UCSD-AML1 (cell line): ENCODE measurements around the gene SULT1B1.
"Not testable (repeated sequence)": the region's sequence is repeated elsewhere in the genome, so short reads cannot be mapped to it uniquely, and the experiment has no call there.

ENCODE experiments used
- DNase-seq: peaks from one replicate; lab custom pipeline; 2025; ENCODE audit not compliant: unreplicated experiment; lab: John Stamatoyannopoulos, UW

The SULT1B1 gene

DNA sequence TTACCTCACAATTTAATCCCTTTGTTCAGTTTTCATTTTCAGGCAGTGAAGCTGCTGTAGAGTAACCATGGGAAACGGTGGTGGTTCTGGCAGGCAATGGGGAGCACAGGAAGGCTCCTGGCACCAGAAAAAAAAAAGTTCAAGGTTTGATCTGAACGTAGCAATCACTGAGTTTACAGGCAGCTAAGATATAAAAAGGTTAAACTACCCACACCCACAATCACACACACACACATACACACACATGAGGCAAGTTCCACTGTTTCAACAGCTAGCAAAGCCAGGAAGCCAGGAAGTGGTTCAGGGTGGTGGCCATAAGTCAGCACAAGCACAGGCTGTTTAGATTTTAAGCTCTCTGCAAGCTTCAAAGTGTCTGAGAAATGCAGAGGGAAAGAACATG lies at the start of gene SULT1B1:
SULT1B1 (minus strand) TSS at position 166 of the 400 bp plus-strand sequence. CDS start 5,403 bp downstream, outside the sequence.
- DNase-seq, result peak; percentile 9

DNA sequence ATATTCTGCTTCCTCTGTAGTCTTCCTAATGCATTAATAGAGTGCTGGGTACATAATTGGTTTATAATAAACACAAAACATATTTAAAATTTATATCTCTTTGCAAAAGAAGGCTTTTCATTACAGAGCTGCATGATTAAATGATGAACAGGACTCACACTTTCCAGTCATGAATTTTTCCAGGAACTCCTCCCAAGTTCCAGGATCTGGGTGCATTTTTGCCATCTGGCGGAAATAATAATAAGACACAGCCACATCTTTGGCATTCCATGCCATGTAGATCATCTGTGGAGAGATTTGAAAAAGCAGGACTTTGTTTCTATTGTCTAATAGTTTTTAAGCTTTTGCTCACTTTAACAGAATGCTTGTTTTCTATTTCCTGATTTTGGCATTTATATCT lies 40.2 kb upstream of the SULT1B1 start:
- DNase-seq, result no peak

DNA sequence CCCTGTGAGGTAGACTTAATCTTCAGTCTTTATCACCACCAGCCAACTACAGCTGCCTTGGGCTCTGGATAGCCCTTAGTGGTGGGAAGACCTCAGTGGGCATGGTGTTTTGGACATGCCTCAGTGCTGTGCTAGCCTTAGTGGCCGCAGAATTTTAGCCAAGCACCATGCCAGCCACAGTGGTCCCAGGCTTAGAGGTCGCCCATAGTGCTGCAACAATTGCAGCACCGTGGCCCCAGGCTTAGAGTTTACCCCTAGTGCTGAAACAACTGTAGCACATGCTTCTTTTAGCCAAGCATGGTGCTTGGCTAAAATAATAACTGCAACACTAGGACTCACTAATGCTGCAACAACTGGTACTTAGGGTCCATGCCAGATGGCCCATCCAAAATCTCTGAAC lies 38.9 kb upstream of the SULT1B1 start:
- no peak for DNase-seq

DNA sequence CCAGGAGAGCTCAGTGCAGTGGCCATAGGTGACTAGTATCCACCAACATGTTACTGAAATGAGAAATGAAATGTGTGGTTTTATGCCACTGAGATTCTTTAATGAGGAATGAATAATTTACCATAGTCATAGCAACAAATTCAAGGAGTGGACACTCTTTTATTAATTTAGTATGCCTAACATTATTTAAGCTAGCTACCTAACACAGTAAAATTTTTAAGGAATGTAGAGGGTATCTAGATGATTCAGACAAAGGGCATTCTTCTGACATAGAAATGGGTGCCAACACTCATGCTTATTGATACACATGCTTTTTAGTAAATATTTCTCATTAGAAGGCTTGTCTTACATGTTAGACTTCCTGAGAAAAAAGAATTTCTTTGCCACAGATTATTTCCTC lies 33.3 kb upstream of the SULT1B1 start:
- no peak for DNase-seq

DNA sequence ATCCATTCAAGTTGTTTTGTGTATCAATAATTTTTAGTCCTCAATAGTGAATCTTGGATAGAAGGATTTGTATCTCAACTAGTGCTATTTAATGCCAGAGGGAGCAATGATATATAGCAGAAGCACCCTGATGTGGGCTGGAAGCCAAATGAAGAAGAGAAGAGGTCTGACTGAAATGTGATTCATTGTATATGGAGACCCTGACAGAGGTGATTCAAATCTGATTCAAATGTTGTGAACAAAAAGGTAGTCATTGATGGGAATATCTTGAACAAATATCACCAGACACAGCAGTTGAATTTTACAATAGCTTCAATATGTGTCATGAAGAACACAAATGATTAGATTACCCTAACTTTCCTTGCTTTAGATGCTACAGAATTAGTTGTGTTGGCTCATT lies 27.5 kb upstream of the SULT1B1 start:
- DNase-seq, result no peak

DNA sequence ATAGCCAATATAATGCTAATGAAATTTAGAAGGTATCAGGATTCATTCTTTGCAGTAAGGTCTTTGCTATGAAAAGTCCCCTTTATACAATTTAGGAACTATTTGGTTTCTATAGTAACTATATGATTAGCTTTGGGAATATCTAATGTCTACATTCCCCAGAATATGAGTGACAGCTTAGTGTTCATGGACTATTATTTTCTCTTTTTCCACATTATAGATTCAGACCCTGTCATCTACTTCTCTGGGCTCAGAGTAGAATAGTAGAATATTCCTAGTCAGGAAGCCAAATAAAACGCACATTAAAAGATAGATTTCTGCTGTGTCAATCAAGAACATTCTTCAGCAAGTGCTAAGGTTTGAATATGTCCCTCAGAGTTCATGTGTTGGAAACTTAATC lies 26.1 kb upstream of the SULT1B1 start:
- DNase-seq, result no peak

DNA sequence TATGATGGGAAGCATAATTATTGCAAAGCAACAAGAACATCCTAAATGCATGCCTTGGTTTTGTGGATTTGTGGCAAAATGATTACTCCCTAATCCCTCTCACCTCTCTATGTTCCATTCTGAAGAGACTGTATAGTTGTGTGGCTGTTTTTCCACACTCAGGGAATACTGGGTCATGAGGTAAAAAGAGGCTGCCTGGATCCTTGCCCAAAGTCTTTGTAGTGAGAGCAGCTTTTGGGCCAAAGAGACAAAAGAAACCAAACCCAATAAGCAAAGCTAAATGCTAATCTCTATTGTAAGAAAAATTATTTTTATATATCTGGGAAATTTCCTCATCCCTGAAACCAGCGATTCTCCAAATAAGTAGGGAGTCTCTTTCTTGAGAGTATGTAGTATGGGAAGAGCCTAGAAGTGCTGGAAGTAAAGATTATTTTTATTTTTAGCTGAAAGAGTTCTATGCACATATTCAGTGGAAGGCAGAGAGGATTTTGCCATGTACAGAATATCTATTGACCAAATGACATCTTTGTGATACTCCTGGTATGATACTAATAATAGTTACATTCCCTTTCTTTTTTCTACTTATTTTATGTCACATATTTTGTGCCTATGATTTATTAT lies 24.9 kb upstream of the SULT1B1 start:
- no peak for DNase-seq

DNA sequence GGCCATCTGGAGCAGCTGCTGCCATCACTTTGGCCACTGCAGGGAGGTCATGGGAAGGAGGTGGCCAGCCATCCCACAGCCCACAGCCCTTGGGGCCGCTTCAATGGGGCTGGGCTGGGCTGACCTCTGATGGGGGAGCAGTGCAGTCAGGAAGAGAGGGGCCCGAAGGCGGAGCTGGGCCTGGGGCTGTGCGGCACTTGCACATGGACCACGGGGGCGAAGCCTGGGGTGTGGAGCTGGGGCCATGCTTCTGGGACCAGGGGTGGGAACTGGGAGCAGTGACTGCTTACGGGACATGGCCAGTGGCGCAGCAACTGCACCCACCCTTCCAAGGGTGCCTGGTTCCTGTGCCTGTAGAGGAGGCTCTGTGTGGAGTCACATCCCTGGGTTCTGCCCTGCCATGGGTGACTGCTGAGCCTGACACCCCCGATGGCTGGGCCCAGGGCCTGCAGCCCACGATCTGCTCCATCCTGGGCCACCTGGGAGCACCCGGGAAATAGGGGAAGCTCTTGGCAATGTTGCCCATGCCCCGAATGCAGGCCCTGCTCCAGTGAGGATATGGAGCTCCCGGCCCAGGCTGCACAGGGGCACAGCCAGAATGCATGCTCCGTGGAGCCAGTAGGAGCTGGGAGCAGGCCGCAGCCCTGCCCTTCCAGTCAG lies 22.4 kb upstream of the SULT1B1 start:
- no peak for DNase-seq

GRCh38 chr4:69781458-69782418 lies 21.3 kb upstream of the SULT1B1 start:
- DNase-seq, result no peak

DNA sequence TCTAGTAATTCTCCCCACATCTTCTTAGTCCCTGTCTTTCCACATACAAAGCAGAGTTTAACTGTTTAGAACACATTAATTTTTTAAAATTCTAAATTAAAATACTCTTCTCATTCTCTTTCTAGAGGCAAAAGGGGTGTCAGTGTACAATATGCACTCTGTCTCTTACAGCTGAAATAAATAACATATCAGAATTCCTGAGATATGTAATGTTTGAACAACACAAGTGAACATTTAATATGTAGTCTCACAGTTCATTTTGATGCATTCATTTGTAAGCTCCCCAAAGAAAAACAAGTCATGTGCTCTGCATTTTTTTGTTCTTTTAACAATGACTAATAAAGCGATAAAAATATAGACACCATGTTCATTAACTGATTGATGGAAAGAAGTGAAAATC lies 19.7 kb upstream of the SULT1B1 start:
- DNase-seq, result no peak

GRCh38 chr4:69776696-69777095 lies 16.3 kb upstream of the SULT1B1 start:
- DNase-seq, result no peak

GRCh38 chr4:69775321-69775867 lies 15.0 kb upstream of the SULT1B1 start:
- DNase-seq, result no peak

DNA sequence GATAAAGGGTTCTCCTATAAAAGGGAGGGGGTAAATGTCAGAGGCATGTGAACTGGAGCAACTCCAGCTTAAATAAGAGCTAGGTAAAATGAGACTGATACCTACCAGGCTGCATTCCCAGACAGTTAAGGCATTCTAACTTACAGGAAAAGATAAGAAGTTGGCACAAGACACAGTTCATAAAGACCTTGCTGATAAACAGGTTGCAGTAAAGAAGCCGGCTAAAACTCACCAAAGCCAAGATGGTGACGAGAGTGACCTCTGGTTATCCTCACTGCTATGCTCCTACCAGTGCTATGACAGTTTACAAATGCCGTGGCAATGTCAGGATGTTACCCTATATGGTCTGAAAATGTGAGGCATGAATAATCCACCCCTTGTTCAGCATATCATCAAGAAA lies 13.1 kb upstream of the SULT1B1 start:
- DNase-seq, result no peak

DNA sequence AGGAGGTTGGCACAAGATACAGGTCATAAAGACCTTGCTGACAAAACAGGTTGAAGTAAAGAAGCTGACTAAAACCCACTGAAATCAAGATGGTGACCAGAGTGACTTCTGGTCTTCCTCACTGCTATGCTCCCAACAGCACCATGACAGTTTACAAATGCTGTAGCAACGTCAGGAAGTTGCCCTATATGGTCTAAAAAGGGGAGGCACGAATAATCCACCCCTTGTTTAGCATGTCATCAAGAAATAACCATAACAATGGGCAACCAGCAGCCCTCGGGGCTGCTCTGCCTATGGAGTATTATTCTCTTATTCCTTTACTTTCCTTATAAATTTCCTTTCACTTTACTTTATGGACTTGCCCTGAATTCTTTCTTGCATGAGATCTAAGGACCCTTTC lies 8.1 kb upstream of the SULT1B1 start:
- DNase-seq, result not testable (repeated sequence)

DNA sequence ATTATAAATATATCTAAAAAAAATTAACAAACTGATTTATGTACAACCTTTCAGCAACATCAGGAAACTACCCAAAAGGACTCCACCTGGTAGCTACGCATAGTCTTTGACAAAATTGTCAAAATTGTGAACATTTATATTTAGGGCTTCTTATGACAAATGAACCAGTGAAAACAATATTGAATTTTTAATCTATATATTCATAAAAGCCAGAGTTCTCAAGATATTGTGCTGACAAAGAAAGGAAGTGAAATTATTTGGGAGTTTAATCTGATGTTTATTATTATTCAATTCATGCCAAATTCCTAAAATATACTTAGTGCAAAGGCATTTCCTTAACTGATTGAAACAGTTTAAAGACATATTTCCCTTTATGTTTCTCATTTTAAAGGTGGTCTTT lies 5.3 kb upstream of the SULT1B1 start:
- no peak for DNase-seq

GRCh38 chr4:69764311-69764710 lies 3.9 kb upstream of the SULT1B1 start:
- no peak for DNase-seq

DNA sequence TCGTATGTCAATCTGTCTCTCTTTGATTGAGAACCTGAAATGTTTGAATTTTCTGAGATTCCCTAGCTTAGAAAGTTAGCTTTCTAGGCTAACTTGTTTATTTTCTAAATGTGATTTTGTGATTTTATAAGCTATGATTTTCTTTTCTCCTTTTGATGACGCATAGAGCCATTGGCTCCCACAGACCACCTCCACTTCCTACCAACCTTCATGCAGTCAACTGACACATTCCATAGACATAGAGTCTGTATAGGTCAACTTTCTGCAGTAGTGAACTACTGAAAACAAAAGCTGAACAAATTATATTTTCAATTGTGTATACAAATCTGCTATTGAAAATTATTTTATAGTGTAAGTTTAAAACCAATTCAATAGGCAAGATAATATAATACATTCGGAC lies 2.8 kb upstream of the SULT1B1 start:
- no peak for DNase-seq

DNA sequence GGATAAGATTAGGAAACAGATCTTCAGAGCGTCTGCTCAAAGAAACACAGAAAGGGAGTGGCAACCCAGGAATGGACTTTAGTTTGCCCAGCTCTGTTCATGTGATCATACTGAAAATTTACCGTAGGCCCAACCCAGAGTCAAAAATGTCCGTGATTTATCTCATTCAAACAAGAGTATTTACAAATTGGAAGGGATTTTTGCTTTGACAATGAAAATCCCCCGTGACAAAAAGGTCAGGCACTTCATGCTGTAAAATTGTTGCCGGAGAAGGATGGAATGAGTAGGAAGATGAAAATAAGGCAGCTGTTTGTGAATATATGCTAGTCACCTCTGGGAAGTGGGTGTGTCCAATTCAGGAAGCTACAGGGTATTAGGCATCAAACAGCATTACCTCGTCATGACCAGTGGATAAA lies 1.2 kb downstream of the SULT1B1 start:
- DNase-seq, result no peak

DNA sequence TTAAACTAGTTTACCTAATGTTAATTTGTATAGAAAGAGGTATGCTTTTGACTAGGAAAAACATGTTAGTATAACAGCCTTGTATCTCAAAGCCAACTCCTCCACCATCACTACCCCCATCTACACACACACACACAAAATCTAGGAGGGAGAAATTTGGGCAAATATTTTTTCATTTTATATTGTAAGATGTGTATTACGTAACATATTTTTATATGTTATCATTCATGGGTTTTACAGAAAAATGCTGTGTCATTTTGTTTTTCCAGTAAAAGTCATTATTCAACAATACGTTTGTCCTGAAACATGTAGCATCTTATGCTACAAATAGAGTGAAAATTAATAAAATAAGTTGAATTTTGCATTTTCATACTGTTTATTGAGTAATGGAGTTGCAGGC lies 3.0 kb downstream of the SULT1B1 start:
- DNase-seq, result no peak

DNA sequence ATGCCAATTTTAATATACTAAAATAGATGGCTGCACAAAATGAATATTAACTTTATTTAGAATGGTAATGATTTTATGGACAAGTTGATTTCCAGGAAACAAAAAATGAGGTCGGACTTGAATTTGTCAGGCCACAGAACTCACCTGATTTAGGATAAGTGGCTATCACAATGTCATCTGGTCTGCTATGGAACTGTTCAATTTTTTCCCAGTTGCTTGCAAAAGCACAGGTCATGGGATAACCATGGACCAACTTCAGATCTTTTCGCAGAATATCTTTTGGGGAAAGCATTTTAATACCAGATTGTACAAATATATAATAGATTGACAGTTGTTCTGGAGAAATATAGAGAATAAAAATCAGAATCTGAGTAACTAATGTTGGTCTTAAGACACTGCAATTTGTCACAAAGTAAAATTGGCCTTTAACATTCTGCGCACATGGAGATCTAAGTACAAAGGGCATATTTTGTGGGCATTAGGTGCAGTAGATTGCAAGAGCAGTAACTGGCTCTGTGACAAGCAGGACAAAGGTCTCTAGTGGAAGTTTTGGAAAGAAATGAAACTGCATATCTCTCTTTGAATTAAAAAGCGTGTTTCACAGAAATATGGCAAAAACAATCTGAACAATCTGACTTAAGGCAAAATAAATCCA lies 5.4 kb downstream of the SULT1B1 start:
- no peak for DNase-seq

DNA sequence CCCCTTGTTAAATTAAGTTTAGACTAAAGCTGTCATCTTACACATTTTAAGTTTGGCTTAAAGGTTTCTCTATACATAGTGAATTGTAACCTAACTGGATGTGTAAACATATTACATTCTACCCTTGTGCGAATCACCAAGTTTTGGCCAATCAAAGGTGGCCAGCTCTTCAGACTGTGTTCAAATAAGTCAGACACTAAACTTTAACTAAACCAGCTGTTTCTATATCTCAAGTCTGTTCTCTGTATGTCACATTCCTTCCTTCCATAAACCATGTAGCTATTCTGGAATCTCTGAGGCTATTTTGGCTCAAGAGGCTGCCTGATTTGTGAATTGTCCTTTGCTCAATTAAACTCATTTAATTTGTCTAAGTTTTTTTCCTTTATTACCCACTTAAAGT lies 6.7 kb downstream of the SULT1B1 start:
- no peak for DNase-seq
